ENCODE data around the gene HSD17B12. TPM values are rescaled to one million over a fixed set of nuclear protein-coding genes. Genes with fewer than 3 reads are reported as not detected.

HSD17B12 gene
- total and polyA plus RNA-seq, 2 of the 8 experiments (the other 6 are each of a cell fraction or from before 2014, with no cell fraction given): 46.0 to 121 TPM

DNA sequence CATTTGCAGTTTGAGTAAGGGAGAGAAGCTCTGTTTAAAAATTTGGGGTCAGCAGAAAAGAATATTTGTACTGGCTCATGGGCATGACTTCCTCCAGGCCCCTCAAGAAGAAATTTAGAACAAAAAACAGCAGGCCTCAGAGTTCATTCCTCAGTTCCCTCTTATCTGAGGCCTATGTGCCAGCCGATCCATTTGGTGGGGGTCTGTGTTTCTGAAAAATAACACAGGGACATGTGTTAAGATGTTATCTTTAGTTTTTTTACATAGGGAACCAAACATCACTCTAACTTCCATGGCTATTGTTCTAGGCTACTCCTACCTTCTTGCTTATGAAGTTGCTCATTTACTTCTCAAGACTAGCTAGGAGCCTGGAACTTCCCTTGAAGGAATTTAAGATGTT is 16.2 kb upstream of the HSD17B12 start:
- H4K20me1 ChIP-seq (replicated peaks in 1 of 2; ENCODE audit: control insufficient read depth in 1 of 2, insufficient read depth in 2 of 2, low read length in 2 of 2): no peaks in the 10 kb centered on the region
- H2AK5ac ChIP-seq (ENCODE audit: low read depth, low read length): no peak overlapping the region
- H2BK15ac ChIP-seq (ENCODE audit: low read length): no peak overlapping the region
- no peaks in the 10 kb centered on the region for H3K79me1 ChIP-seq (ENCODE audit: low read depth, low read length)
- H2BK12ac ChIP-seq (ENCODE audit: low read depth, low read length): no peak overlapping the region
- H3K23ac ChIP-seq (ENCODE audit: insufficient read length): no peak overlapping the region
- H3K18ac ChIP-seq (ENCODE audit: extremely low read depth, low read length): no peak overlapping the region
- no peak for TF ChIP-seq RXRA (IDR thresholded peaks at IDR 0.05; ENCODE audit: insufficient read depth, low read depth, low read length)
- no peak for TF ChIP-seq BACH1 (IDR thresholded peaks at IDR 0.05; ENCODE audit: low read length)
- no peak for TF ChIP-seq CTBP2 (IDR thresholded peaks at IDR 0.05; ENCODE audit: borderline replicate concordance, insufficient read depth, insufficient read length, low read length)
- no peaks in the 10 kb centered on the region for H3K23me2 ChIP-seq (ENCODE audit: low read depth, low read length)
- no peaks in the 10 kb centered on the region for H3K79me2 ChIP-seq (ENCODE audit: control insufficient read depth in 1 of 2, insufficient read depth in 2 of 2, low read length in 2 of 2)
- no peak overlapping the region for H4K8ac ChIP-seq (ENCODE audit: extremely low read depth, insufficient read depth, low read length)
- no peak overlapping the region for H2BK20ac ChIP-seq (ENCODE audit: low read length)
- H3K9ac ChIP-seq (replicated peaks in 1 of 4; ENCODE audit: extremely low read depth in 1 of 4, low read depth in 3 of 4, low read length in 3 of 4): no peak overlapping the region
- no peak overlapping the region for H2BK5ac ChIP-seq (ENCODE audit: low read depth, low read length)
- no peak overlapping the region for H4K5ac ChIP-seq (ENCODE audit: insufficient read length, low read depth, low read length)
- 100% methylated on average over 1 of the region's 1 CpG; no CpG with 5 or more reads in 1 of the 2 experiments for WGBS, 2 experiments (ENCODE audit: extremely low coverage in 1 of 2, insufficient coverage in 1 of 2, insufficient read length in 1 of 2, insufficient replicate concordance in 2 of 2, low coverage in 1 of 2, low lambda C conversion rate in 2 of 2, missing lambda C conversion rate in 1 of 2)
- no peak overlapping the region for H3K4ac ChIP-seq (replicated peaks; ENCODE audit: insufficient read length, low read depth, low read length)
- POLR2A ChIA-PET (ENCODE audit: partially characterized antibody): interaction anchor here (1.0 kb wide), 1 partner anchor 16 kb away, joined by 3 read pairs; the partner anchor contains the start of gene HSD17B12
- H3K56ac ChIP-seq (replicated peaks; ENCODE audit: insufficient read length, low read depth, low read length): no peak overlapping the region
- no peaks in the 10 kb centered on the region for H3K36me3 ChIP-seq (ENCODE audit: control insufficient read depth in 2 of 4, insufficient read depth in 4 of 4, low read length in 3 of 4)
- CTCF ChIA-PET (ENCODE audit: partially characterized antibody): interaction anchor here (1.1 to 1.5 kb wide), 3 partner anchors 21 to 138 kb away, joined by 3 to 4 read pairs (median 3); no protein-coding TSS in a partner anchor
- H3K14ac ChIP-seq (ENCODE audit: insufficient read length): no peak overlapping the region
- no peak overlapping the region for H2AFZ ChIP-seq (ENCODE audit: low read length)
- H3K4me2 ChIP-seq (ENCODE audit: insufficient read depth in 1 of 2, low read depth in 2 of 2, low read length in 2 of 2): no peak overlapping the region
- H3K4me3 ChIP-seq (ENCODE audit: extremely low read depth in 1 of 4, insufficient read depth in 2 of 4, low read depth in 3 of 4, low read length in 4 of 4): no peak overlapping the region
- H3K4me1 ChIP-seq (replicated peaks in 1 of 4; ENCODE audit: control insufficient read depth in 3 of 4, insufficient read depth in 4 of 4, low read length in 3 of 4): peaks cover 0 to 3% (median 0%) of the 10 kb centered on the region in 4 experiments; a peak in 1 of 7 replicates
- no peak overlapping the region for H2BK120ac ChIP-seq (replicated peaks; ENCODE audit: low read depth, low read length)
- FAIRE-seq (no peak), DNase-seq (ENCODE audit: low read depth in 1 of 2, low spot score in 2 of 2) (no peak)
- H3K27ac ChIP-seq (ENCODE audit: low read depth, low read length): no peak overlapping the region
- H4K91ac ChIP-seq (replicated peaks; ENCODE audit: insufficient read length, low read length): no peak overlapping the region
- peaks cover 3% of the 10 kb centered on the region in 2 experiments for H3K9me3 ChIP-seq (ENCODE audit: insufficient read depth in 2 of 2, low read depth in 1 of 2, low read length in 1 of 2)
- H3K27me3 ChIP-seq (replicated peaks in 1 of 4; ENCODE audit: control insufficient read depth in 3 of 4, extremely low read depth in 1 of 4, insufficient read depth in 3 of 4, low read length in 3 of 4): no peaks in the 10 kb centered on the region

All from H1 (cell line).